Measurements from ENCODE around the gene FARS2.

DNA sequence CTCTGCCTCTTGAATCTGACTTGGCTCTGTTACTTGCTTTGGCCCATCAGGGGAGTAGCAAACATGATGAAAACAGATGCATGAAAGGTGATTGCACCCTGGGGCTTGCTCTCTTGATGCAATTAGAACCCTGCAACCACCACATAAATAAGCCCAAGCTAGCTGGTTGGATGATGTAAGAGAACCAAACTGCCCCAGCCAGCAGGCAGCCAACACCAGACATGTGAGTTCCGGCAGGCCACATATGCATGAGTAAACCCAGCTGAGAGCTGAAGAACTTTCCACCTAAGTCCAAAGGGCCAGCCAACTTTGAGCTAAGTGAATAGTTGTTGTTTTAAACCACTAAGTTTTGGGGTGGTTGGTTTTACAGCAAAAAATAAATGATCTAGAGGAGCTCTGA, 268.4 kb downstream of the FARS2 start:
- TF ChIP-seq, protein P1, sequence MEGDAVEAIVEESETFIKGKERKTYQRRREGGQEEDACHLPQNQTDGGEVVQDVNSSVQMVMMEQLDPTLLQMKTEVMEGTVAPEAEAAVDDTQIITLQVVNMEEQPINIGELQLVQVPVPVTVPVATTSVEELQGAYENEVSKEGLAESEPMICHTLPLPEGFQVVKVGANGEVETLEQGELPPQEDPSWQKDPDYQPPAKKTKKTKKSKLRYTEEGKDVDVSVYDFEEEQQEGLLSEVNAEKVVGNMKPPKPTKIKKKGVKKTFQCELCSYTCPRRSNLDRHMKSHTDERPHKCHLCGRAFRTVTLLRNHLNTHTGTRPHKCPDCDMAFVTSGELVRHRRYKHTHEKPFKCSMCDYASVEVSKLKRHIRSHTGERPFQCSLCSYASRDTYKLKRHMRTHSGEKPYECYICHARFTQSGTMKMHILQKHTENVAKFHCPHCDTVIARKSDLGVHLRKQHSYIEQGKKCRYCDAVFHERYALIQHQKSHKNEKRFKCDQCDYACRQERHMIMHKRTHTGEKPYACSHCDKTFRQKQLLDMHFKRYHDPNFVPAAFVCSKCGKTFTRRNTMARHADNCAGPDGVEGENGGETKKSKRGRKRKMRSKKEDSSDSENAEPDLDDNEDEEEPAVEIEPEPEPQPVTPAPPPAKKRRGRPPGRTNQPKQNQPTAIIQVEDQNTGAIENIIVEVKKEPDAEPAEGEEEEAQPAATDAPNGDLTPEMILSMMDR (conservative IDR thresholded peaks at IDR 0.05; ENCODE audit: low read depth, low read length) = no peak
- TF ChIP-seq EZH2 (IDR thresholded peaks at IDR 0.05; ENCODE audit: borderline replicate concordance, low read depth, low read length, poor library complexity, severe bottlenecking) = no peak

All from A673 (cell line).